Measurements from ENCODE around the gene TBCCD1.

GRCh38 chr3:186613637-186614265 lies 46.6 kb upstream of the TBCCD1 start:
- no peak for TF ChIP-seq CTCF (conservative IDR thresholded peaks at IDR 0.05; ENCODE audit: low read depth in 2 of 2)
- TF ChIP-seq POLR2AphosphoS5 (IDR thresholded peaks at IDR 0.05; ENCODE audit: low read depth) = no peak
- TF ChIP-seq EZH2 (IDR thresholded peaks at IDR 0.05; ENCODE audit: low read depth, unreplicated experiment) = no peak
- TF ChIP-seq, protein P1, sequence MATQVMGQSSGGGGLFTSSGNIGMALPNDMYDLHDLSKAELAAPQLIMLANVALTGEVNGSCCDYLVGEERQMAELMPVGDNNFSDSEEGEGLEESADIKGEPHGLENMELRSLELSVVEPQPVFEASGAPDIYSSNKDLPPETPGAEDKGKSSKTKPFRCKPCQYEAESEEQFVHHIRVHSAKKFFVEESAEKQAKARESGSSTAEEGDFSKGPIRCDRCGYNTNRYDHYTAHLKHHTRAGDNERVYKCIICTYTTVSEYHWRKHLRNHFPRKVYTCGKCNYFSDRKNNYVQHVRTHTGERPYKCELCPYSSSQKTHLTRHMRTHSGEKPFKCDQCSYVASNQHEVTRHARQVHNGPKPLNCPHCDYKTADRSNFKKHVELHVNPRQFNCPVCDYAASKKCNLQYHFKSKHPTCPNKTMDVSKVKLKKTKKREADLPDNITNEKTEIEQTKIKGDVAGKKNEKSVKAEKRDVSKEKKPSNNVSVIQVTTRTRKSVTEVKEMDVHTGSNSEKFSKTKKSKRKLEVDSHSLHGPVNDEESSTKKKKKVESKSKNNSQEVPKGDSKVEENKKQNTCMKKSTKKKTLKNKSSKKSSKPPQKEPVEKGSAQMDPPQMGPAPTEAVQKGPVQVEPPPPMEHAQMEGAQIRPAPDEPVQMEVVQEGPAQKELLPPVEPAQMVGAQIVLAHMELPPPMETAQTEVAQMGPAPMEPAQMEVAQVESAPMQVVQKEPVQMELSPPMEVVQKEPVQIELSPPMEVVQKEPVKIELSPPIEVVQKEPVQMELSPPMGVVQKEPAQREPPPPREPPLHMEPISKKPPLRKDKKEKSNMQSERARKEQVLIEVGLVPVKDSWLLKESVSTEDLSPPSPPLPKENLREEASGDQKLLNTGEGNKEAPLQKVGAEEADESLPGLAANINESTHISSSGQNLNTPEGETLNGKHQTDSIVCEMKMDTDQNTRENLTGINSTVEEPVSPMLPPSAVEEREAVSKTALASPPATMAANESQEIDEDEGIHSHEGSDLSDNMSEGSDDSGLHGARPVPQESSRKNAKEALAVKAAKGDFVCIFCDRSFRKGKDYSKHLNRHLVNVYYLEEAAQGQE (IDR thresholded peaks at IDR 0.05; ENCODE audit: unreplicated experiment) = no peak
- TF ChIP-seq CREB1 (CRISPR knock-in tag; IDR thresholded peaks at IDR 0.05; ENCODE audit: low read depth) = no peak
- no peak for TF ChIP-seq ZNF331 (CRISPR knock-in tag; IDR thresholded peaks at IDR 0.05; ENCODE audit: low read depth)
- no peak for TF ChIP-seq EZH2phosphoT487 (IDR thresholded peaks at IDR 0.05; ENCODE audit: unreplicated experiment)
- TF ChIP-seq ZNF462 (CRISPR knock-in tag; IDR thresholded peaks at IDR 0.05) = no peak
- no peak for TF ChIP-seq JUNB (IDR thresholded peaks at IDR 0.05; ENCODE audit: unreplicated experiment)
- TF ChIP-seq STAT1 (IDR thresholded peaks at IDR 0.05; ENCODE audit: unreplicated experiment) = no peak
- no peak for TF ChIP-seq ETS1 (IDR thresholded peaks at IDR 0.05)

Data from GM23338 (cell line).